IPS-20b (cell line): Measurements from ENCODE around the gene POLR3H.
"Not testable (repeated sequence)": the region's sequence is repeated elsewhere in the genome, so short reads cannot be mapped to it uniquely, and the experiment has no call there.

ENCODE experiments used
- H3K27ac ChIP-seq: one replicate; pipeline ENCODE4 v1.5.1; 2013; ENCODE audit warnings: low read length
- H3K27me3 ChIP-seq: 2 replicates; pipeline ENCODE4 v1.6.1; 2013; ENCODE audit warnings: mild to moderate bottlenecking, low read length, inconsistent platforms; ENCODE audit not compliant: insufficient read depth
- H3K36me3 ChIP-seq: 2 replicates; pipeline ENCODE4 v1.6.1; 2013; ENCODE audit warnings: low read depth, mild to moderate bottlenecking, inconsistent platforms, low read length, moderate library complexity; ENCODE audit not compliant: insufficient read depth
- H3K4me1 ChIP-seq: 2 replicates; pipeline ENCODE4 v1.6.1; 2013; ENCODE audit warnings: mild to moderate bottlenecking, control low read depth, inconsistent platforms, low read length, moderate library complexity; ENCODE audit not compliant: insufficient read depth
- H3K4me3 ChIP-seq: 2 replicates; pipeline ENCODE4 v1.5.1; 2013; ENCODE audit warnings: mild to moderate bottlenecking, low read length, inconsistent platforms
- H3K9ac ChIP-seq: 2 replicates; pipeline ENCODE4 v1.6.1; 2013; ENCODE audit warnings: low read depth, mild to moderate bottlenecking, inconsistent platforms, low read length, moderate library complexity
- H3K9me3 ChIP-seq: 2 replicates; pipeline ENCODE4 v1.6.1; 2013; ENCODE audit warnings: mild to moderate bottlenecking, low read depth, low read length, inconsistent platforms; ENCODE audit not compliant: insufficient read depth

The POLR3H gene

DNA sequence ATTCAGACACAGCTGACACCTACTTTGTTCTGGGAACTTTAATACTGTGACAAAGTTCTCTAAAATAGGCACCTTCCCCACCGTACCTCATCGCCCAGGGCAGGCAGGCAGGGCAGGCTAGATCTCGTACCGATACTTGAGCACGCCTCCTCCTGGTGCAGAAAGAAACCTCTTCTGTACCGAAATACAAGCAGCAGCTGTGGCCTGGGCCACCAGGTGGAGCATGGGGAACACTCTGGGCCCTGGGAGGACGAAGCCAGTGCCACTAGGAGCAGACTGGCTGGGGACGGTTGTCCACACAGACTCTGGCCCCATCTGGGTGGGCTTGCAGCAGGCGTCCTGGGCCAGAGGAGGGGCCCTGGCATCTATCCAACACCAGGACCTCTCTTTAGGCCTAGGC, 32.6 kb upstream of the POLR3H start:
- no peak overlapping the region for H3K9ac ChIP-seq
- no peak overlapping the region for H3K27ac ChIP-seq
- no peaks in the 10 kb centered on the region for H3K4me1 ChIP-seq
- no peaks in the 10 kb centered on the region for H3K36me3 ChIP-seq
- no peak overlapping the region for H3K4me3 ChIP-seq
- no peaks in the 10 kb centered on the region for H3K27me3 ChIP-seq
- H3K9me3 ChIP-seq, result no peaks in the 10 kb centered on the region

GRCh38 chr22:41575533-41575932, 31.3 kb upstream of the POLR3H start:
- no peaks in the 10 kb centered on the region for H3K4me1 ChIP-seq
- no peak overlapping the region for H3K9ac ChIP-seq
- no peaks in the 10 kb centered on the region for H3K36me3 ChIP-seq
- H3K4me3 ChIP-seq, result no peak overlapping the region
- H3K27me3 ChIP-seq, result no peaks in the 10 kb centered on the region
- no peaks in the 10 kb centered on the region for H3K9me3 ChIP-seq
- H3K27ac ChIP-seq, result no peak overlapping the region

DNA sequence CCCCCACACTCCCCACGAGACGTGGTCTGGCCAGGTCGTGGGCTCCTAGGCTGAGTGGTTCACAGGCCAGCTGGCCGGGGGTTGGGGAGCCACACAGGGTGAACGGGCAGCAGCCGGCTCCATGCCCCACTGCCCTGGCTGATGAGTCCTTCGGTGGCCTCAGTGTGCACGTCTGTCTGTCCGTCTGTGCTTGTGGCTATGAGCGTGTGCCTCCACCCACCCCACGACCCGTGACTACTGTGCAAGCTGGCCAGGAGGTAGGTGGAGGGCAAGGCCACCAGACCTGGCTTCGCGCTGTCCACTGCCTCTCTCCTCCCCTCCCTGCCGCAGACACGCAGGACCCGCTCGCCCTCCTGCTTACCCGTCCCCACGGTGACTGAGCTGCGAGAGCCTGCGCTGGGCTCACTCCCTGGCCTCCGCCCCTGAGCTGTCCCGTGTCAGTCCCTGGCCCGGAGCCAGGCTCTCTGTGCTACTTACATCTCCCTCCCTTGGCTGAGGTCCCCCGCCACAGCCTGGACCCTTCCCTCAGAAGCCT, 30.6 kb upstream of the POLR3H start:
- no peaks in the 10 kb centered on the region for H3K36me3 ChIP-seq
- H3K9ac ChIP-seq, result no peak overlapping the region
- H3K4me3 ChIP-seq, result no peak overlapping the region
- H3K4me1 ChIP-seq, result no peaks in the 10 kb centered on the region
- H3K27me3 ChIP-seq, result no peaks in the 10 kb centered on the region
- H3K9me3 ChIP-seq, result no peaks in the 10 kb centered on the region
- no peak overlapping the region for H3K27ac ChIP-seq

DNA sequence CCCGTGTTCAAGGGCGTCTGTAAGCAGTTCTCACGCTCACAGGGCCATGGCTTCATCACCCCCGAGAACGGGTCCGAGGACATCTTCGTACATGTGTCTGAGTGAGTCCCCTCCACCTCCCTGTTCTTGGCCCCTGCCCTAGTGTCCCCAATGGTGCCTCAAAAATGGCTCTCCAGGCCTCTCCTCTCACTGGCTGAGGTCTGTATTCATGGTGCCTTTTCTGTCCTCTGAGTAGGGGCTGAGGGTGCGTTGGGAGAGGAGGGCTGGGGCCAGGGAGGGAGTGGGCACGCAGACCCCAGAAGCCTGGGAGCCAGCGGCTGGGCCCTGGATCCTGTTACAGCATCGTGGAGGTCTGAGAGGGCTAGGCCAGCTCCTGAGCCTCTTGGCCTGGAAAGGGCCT, 29.4 kb upstream of the POLR3H start:
- Histone ChIP-seq H3K4me3 (no peak overlapping the region), H3K27ac (no peak overlapping the region), H3K4me1 (no peaks in the 10 kb centered on the region), H3K9me3 (no peaks in the 10 kb centered on the region), H3K27me3 (no peaks in the 10 kb centered on the region), H3K9ac (no peak overlapping the region), H3K36me3 (no peaks in the 10 kb centered on the region)

DNA sequence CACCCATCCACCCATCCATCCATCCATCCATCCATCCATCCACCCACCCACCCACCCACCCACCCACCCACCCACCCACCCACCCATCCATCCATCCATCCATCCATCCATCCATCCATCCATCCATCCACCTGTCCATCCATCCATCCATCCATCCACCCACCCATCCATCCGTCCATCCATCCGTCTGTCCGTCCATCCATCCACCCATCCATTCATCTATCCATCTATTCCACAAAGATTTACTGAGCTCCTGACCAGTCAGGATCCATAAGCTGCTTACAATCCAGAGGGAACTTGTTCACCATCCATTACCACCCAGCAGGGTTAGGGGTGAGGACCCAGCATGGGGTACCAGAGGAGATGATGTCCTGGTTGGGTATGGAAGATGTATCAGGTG, 28.0 kb upstream of the POLR3H start:
- not testable (repeated sequence) for H3K27ac ChIP-seq, H3K36me3 ChIP-seq, H3K27me3 ChIP-seq, H3K9me3 ChIP-seq, H3K9ac ChIP-seq, H3K4me3 ChIP-seq, H3K4me1 ChIP-seq

DNA sequence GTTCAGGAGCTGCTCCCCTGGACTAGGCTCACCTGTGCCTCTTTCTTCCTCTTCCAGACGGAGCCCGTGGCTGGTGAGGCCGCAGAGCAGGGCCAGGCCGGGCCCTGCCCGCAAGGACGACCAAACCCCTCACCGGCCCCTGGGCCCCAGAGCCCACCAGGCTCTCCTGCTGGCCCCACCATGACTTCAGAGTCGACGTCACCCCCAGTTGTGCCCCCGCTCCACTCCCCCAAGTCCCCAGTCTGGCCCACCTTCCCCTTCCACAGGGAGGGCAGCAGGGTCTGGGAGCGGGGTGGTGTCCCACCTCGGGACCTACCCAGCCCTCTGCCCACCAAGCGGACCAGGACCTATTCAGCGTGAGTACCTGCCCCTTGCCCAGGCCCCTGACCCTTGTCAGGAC, 27.5 kb upstream of the POLR3H start:
- Histone ChIP-seq H3K9me3 (no peaks in the 10 kb centered on the region), H3K4me3 (no peak overlapping the region), H3K27ac (no peak overlapping the region), H3K27me3 (no peaks in the 10 kb centered on the region), H3K9ac (no peak overlapping the region), H3K4me1 (no peaks in the 10 kb centered on the region), H3K36me3 (no peaks in the 10 kb centered on the region)

- Histone ChIP-seq H3K27me3 (no peaks in the 10 kb centered on the region), H3K27ac (no peak overlapping the region), H3K36me3 (no peaks in the 10 kb centered on the region), H3K4me3 (no peak overlapping the region), H3K4me1 (no peaks in the 10 kb centered on the region), H3K9ac (no peak overlapping the region), H3K9me3 (no peaks in the 10 kb centered on the region)
These were observed 26.0 kb upstream of the POLR3H start for GRCh38 chr22:41570221-41570620.

DNA sequence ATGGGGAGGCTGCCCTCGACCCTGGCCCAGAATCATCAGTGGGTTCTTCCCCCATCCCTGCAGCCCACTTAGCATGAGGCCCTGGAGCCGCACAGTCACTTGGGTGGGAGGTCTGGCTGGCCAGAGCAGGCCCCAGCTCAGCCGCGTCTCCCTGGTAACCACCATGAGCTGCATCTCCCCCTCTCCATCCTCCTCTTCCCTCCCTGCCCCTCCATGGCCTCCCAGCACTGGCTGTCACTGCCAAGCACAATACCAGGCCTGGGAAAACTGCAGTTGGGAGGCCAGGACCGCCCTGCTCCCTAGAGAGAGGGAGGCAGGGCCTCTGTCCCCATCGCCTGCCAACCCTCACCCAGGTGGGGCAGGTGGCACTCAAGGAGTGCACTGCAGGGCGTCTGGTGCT, 24.5 kb upstream of the POLR3H start:
- Histone ChIP-seq H3K9me3 (no peaks in the 10 kb centered on the region), H3K36me3 (no peaks in the 10 kb centered on the region), H3K27me3 (no peaks in the 10 kb centered on the region), H3K4me1 (no peaks in the 10 kb centered on the region), H3K9ac (no peak overlapping the region), H3K27ac (no peak overlapping the region), H3K4me3 (no peak overlapping the region)

DNA sequence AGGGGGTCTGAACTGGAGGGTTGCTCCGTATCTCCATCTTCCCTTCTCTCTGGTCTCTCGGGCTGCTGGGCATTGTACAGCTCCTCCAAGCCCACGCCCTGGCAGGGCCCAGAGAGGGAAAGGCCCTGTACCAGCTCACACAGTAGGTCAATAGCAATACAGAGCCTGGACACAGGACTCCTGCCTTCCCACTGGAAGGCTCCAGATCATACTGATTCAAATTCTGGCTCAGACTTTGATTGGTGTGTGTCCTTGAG, 23.2 kb upstream of the POLR3H start:
- Histone ChIP-seq H3K4me1 (peaks cover 5% of the 10 kb centered on the region), H3K9ac (no peak overlapping the region), H3K27me3 (no peaks in the 10 kb centered on the region), H3K27ac (no peak overlapping the region), H3K36me3 (no peaks in the 10 kb centered on the region), H3K4me3 (no peak overlapping the region), H3K9me3 (no peaks in the 10 kb centered on the region)

GRCh38 chr22:41565403-41566054, 21.3 kb upstream of the POLR3H start:
- H3K27me3 ChIP-seq, result no peaks in the 10 kb centered on the region
- H3K4me3 ChIP-seq, result no peak overlapping the region
- peaks cover 20% of the 10 kb centered on the region for H3K4me1 ChIP-seq
- no peaks in the 10 kb centered on the region for H3K9me3 ChIP-seq
- H3K36me3 ChIP-seq, result no peaks in the 10 kb centered on the region
- no peak overlapping the region for H3K27ac ChIP-seq
- no peak overlapping the region for H3K9ac ChIP-seq

- Histone ChIP-seq H3K27me3 (no peaks in the 10 kb centered on the region), H3K9me3 (no peaks in the 10 kb centered on the region), H3K36me3 (no peaks in the 10 kb centered on the region), H3K9ac (no peak overlapping the region), H3K4me3 (no peak overlapping the region), H3K27ac (no peak overlapping the region), H3K4me1 (peaks cover 25% of the 10 kb centered on the region)
These were observed 20.3 kb upstream of the POLR3H start for GRCh38 chr22:41564563-41564962.

GRCh38 chr22:41563051-41563711, 18.9 kb upstream of the POLR3H start:
- H3K9ac ChIP-seq, result no peak overlapping the region
- H3K27ac ChIP-seq, result no peak overlapping the region

More at GRCh38 chr22:41563051-41563711, 18.9 kb upstream of the POLR3H start:
- H3K9me3 ChIP-seq, result no peaks in the 10 kb centered on the region
- H3K27me3 ChIP-seq, result no peaks in the 10 kb centered on the region
- no peak overlapping the region for H3K4me3 ChIP-seq
- H3K4me1 ChIP-seq, result peaks cover 25% of the 10 kb centered on the region
- H3K36me3 ChIP-seq, result no peaks in the 10 kb centered on the region
